Measurements from ENCODE around the gene MYADM.

DNA sequence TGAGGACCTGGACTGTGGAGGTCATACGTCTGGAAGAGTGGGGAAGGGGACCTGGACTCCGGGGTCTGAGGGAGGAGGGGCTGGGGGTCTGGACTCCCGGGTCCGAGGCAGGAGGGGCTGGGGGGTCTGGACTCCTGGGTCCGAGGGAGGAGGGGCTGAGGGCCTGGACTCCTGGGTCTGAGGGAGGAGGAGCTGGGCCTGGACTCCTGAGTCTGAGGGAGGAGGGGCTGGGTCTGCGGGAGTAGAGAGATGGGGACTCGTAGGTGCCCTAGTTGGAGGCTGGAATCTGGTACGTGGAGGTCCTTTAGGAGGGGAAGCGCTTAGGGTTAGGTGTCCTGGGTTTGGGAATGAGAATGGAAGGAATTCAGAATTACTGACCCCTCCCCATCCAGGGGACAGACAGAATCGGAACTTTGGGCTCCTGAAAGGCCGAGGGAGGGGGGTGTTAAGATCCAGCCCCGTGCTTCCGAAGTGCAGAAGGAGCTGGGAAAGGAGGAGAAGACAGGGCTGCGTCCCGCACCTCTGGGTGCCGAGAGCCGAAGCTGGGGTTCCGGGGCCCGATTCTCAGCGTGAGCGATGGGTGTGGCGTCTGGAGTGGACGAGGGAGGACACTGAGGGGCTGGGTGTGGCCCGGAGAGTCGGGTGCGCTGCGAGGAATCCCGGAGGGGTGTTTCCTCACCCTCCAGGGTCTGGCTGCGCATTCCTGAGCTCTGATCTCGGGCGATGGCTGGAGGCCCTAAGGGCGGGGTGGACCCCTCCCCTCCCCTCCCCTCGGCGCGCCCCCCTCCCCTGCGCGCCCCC, 608 bp downstream of the MYADM start:
- TF ChIP-seq, protein P1, sequence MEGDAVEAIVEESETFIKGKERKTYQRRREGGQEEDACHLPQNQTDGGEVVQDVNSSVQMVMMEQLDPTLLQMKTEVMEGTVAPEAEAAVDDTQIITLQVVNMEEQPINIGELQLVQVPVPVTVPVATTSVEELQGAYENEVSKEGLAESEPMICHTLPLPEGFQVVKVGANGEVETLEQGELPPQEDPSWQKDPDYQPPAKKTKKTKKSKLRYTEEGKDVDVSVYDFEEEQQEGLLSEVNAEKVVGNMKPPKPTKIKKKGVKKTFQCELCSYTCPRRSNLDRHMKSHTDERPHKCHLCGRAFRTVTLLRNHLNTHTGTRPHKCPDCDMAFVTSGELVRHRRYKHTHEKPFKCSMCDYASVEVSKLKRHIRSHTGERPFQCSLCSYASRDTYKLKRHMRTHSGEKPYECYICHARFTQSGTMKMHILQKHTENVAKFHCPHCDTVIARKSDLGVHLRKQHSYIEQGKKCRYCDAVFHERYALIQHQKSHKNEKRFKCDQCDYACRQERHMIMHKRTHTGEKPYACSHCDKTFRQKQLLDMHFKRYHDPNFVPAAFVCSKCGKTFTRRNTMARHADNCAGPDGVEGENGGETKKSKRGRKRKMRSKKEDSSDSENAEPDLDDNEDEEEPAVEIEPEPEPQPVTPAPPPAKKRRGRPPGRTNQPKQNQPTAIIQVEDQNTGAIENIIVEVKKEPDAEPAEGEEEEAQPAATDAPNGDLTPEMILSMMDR (IDR thresholded peaks at IDR 0.05; ENCODE audit: poor library complexity, severe bottlenecking): no peak
- TF ChIP-seq, protein P2, sequence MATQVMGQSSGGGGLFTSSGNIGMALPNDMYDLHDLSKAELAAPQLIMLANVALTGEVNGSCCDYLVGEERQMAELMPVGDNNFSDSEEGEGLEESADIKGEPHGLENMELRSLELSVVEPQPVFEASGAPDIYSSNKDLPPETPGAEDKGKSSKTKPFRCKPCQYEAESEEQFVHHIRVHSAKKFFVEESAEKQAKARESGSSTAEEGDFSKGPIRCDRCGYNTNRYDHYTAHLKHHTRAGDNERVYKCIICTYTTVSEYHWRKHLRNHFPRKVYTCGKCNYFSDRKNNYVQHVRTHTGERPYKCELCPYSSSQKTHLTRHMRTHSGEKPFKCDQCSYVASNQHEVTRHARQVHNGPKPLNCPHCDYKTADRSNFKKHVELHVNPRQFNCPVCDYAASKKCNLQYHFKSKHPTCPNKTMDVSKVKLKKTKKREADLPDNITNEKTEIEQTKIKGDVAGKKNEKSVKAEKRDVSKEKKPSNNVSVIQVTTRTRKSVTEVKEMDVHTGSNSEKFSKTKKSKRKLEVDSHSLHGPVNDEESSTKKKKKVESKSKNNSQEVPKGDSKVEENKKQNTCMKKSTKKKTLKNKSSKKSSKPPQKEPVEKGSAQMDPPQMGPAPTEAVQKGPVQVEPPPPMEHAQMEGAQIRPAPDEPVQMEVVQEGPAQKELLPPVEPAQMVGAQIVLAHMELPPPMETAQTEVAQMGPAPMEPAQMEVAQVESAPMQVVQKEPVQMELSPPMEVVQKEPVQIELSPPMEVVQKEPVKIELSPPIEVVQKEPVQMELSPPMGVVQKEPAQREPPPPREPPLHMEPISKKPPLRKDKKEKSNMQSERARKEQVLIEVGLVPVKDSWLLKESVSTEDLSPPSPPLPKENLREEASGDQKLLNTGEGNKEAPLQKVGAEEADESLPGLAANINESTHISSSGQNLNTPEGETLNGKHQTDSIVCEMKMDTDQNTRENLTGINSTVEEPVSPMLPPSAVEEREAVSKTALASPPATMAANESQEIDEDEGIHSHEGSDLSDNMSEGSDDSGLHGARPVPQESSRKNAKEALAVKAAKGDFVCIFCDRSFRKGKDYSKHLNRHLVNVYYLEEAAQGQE (IDR thresholded peaks at IDR 0.05; ENCODE audit: borderline replicate concordance): no peak

All from neural cell (in vitro differentiated cells).